Esophagus mucosa (tissue), 1 donor: ENCODE data around the gene NCOA7. TPM values are rescaled to one million over a fixed set of nuclear protein-coding genes. Genes with fewer than 3 reads are reported as not detected.
"Not testable (repeated sequence)": the region's sequence is repeated elsewhere in the genome, so short reads cannot be mapped to it uniquely, and the experiment has no call there.

Source experiments
- ATAC-seq: fragments of 200-7000 bp; cut with Tn5 transposase; one replicate; pipeline ENCODE4 v1.9.1; 2020
- total RNA-seq: library from RNA; stranded (reverse); gene quantifications from one replicate; pipeline ENCODE4 v1.2.4, GENCODE V29; 2023
- donor health status: DM: yes; HTN: yes; CAD: no.

Gene NCOA7
- total RNA-seq, 1 donor from 2014 or later = 59.8 TPM

DNA sequence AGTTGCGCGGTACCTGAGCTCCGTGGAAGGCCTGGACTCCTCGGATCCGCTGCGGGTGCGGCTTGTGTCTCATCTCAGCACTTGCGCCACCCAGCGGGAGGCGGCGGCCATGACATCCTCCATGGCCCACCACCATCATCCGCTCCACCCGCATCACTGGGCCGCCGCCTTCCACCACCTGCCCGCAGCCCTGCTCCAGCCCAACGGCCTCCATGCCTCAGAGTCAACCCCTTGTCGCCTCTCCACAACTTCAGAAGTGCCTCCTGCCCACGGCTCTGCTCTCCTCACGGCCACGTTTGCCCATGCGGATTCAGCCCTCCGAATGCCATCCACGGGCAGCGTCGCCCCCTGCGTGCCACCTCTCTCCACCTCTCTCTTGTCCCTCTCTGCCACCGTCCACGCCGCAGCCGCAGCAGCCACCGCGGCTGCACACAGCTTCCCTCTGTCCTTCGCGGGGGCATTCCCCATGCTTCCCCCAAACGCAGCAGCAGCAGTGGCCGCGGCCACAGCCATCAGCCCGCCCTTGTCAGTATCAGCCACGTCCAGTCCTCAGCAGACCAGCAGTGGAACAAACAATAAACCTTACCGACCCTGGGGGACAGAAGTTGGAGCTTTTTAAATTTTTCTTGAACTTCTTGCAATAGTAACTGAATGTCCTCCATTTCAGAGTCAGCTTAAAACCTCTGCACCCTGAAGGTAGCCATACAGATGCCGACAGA is 31.4 kb upstream of the NCOA7 start:
- ATAC-seq = no peak

DNA sequence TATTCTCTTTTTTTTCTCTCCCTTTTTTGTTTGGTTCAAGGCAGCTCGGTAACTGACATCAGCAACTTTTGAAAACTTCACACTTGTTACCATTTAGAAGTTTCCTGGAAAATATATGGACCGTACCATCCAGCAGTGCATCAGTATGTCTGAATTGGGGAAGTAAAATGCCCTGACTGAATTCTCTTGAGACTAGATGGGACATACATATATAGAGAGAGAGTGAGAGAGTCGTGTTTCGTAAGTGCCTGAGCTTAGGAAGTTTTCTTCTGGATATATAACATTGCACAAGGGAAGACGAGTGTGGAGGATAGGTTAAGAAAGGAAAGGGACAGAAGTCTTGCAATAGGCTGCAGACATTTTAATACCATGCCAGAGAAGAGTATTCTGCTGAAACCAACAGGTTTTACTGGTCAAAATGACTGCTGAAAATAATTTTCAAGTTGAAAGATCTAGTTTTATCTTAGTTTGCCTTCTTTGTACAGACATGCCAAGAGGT is 30.8 kb upstream of the NCOA7 start:
- ATAC-seq = no peak

DNA sequence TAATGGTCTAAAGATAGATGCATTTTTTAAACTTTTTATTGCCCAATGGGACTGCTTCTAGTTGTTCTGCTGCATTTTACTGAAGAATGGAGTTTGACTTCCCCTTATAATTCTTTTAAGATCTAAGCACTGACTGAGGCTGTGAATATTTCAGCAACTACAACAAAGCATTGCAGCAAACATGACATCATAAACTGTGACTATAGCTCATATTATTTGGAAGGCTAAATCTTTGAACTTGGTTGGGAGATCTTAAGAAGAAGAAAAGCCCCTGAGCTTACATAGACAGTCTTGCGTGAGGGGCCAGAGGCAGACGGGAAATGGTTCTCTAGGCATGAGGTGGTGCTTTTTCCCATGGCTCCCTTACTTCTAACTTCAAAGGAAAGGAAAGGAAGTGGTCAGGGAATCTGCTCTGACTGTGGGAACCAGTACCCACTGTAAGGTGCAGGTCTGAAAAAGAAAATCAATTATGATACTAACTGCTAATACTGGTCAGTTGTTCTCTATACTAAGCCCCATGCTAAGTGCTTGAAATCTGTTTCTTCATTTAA is 26.6 kb upstream of the NCOA7 start:
- ATAC-seq = no peak

DNA sequence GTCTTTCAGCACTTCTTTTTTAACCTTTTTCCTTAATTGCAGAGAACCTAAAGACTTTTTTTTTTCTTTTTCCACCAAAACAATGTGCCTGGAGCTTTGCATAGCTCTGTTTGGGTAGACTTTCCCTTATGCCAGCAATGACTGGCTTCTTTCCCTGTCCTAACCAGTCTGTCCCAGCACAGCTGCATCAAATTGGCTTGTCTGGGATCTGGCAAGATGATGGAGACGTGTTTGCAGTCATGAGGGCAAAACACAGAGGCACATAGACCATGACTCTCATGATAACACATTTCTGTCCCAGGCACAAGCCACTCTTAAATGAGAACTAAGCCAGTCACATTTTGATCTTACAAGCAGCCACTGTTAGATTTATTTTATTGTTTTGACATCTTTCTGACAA is 24.8 kb upstream of the NCOA7 start:
- no peak for ATAC-seq

DNA sequence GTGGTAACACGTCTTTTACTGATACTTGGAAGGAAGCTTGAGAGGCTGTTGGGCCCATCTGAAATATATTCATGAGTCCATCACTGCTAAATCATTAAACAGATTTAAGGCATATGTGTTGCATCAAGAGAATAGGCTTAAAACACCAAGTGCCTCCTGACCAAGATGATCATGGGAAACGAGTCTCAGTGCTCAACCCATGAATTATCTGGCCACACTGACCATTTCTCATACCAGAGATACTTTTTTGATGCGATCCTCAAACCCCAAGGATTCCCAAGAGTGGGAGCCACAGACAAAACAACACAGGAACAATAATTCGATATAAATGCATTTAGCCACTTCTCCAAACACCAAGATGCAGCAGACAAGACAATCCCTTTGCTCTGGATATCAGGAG is 24.1 kb upstream of the NCOA7 start:
- no peak for ATAC-seq

DNA sequence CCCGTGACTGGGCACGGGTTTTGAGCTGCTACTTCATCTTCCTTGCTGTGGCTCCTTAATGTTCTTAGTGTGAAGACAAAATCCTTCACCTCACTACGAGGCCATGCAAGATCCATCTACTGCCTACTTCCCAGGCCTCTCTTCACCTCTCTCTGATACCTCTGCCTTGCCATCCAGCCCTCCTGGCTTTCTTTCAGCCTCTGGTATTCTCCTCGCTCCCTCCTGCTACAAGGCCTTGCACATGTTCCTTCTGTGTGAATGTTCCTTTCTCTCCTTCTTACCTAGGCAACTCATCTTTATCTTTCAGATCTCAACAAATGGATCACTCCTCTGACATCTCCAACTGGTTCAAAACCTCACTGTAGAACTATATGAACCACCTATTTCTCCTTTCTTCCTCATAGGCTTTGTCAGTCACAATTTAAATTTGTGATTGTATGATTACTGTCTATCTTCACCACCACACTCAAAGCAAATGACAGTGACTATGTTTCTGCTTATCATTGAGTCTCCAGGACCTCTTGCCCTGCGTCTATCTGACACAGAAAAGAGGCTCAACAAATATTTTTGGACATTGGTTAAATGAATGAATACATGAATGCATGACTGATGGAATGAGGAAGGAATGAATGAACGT is 21.5 kb upstream of the NCOA7 start:
- ATAC-seq = no peak

DNA sequence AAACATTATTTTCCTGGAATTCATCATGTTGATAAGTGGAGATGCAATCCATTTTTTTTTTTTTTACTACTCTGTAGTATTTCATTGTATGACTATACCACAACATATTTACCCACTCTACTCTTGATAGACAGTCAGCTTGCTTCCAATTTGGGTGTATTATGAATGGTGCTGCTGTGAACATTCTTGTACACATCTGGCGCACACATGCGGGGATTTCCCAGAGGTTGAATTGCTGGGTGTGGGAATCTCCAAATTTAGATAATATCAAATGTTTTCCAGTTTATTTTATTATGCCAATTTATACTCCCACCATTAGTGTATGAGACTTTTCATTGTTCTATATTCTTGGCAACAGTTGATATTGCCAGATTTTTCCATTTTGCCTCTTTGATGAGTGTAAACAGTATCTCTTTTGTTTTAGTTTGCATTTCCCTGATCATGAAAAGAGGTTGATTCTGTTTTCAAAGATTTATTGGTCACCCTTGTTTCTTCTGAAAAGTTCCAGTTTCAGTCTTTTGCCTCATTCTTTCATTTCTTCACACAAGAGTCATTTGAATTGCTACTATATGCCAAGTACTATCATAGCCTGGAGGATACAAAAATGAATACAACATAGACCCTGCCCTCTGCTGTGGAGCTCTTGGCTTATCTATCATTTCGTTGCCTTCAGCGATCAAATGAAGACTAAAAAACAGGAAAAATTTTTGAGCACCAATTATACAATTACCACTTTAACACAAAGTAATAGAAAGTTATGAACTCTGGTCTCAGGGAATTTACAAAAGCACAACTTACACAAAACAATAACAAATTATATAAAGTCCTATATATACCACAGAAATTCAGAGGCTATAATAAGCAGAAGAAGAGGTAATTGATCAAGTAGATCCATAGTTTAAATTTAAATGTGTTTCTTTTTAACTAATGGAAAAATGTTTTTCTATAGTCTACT is 17.1 kb upstream of the NCOA7 start:
- ATAC-seq = no peak

DNA sequence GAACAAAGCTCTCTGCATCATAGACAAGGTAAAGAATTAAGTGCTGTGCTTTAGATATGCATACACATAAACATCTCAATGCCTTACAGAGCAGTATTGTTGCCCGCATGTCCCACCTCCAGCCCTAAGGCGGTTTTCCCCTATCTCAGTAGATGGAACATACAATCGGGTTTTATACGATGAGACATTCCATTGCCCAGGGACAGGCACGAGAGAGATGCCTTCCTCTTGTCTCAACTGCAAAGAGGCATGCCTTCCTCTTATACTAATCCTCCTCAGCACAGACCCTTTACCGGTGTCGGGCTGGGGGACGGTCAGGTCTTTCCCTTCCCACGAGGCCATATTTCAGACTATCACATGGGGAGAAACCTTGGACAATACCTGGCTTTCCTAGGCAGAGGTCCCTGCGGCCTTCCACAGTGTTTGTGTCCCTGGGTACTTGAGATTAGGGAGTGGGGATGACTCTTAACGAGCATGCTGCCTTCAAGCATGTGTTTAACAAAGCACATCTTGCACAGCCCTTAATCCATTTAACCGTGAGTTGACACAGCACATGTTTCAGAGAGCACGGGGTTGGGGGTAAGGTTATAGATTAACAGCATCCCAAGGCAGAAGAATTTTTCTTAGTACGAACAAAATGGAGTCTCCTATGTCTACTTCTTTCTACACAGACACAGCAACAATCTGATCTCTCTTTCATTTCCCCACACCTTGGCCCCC is 14.5 kb upstream of the NCOA7 start:
- not testable (repeated sequence) for ATAC-seq

DNA sequence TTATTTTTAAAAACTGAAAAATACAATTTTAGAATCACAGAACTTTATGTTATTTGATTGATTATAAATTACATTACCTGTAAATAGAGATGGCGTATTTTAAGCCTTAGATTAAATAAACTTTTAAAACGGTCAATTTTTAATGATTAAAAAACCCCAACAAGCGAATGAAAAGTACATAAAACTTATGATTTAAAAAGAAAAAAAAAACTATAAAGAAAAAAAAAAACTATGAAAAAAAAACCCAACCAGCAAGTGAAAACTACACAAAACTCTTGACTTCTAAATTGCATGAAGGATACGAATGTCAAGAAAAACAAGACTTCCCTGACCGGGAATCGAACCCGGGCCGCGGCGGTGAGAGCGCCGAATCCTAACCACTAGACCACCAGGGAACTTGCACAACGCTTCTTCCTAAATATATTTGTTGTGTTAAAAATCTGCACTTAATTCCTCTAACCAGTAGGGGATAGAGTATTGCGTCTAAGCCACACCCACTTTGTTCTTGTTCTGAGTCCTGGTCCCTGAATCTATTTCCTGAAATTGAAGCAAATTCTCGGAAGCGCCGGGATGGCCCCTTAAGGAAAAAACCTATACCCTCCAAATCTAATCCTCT is 10.7 kb upstream of the NCOA7 start:
- peak; percentile 97 for ATAC-seq

DNA sequence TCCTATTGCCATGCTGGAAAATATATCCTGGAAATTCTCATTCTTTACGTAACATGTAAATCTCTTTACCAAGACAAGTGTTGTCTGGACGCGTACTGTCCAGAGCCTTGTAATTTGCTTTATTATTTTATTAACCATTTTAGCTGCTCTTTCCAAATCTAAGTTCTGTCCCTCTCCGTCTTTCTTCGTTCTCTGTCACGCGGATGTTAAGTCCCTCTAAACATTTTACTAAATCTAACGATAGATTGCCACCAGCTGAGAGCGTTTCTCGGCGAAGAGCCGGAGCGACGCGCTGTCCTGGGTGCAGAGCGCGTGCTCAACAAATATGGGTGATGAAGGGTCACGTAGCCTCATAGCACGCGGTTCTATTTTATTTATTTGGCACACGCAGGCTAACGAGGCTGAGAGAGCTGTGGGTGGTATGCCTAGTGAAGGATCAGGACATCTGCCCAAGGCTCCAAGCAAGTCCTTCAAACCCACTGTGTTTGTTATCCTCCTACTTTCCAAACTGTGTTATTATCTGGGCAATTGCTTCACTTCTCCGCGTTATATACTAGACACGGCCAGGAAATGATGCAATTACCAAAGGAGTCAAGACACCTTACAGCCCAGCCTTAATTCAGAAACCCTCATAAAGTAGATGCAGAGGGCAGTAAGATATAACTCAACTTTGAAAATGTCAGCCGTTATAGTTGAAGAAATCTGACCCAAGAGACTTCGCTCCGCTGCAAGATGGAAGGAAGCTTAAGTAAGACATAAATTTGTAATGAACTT is 10.0 kb upstream of the NCOA7 start:
- ATAC-seq = peak; percentile 83

DNA sequence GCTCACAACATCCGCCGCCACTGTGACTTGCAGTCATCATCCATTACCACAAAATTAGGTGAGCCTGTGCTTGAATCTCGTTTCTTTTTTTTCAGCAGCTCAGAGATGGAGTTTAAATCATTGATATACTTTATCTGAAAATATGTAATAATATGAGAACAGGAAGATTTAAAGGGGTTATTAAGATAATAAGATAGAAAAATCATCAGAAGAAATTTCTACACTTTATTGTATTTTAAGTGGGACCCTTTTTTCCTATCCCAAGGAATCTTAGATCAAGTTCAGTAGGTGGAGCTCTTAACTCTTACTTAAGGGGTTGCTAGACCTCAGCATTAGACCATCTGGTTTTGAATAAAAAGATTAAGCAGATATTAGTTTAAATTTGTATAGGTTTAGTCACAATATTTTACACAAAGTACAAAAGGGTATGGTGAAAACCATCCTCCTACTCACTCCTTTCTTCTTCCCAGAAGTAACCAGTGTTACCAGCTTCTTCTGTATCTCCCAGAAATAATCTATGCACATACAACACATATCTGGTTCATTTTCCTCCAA is 9.4 kb upstream of the NCOA7 start:
- ATAC-seq = no peak

DNA sequence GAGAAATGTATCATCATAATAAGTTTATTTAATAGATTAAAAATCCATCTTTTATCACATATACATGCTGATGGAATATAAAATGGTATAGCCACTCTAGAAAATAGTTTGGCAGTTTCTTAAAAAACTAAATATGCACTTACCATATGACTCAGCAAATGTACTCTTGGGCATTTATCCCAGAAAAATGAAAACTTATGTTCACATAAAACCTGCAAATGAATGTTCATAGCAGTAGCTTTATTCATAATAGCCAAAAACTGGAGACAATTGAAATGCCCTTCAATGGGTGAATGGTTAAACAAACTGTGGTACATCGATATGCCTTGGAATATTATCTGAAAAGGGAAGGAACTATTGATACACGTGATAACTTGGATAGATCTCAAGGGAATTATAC is 6.4 kb upstream of the NCOA7 start:
- no peak for ATAC-seq

DNA sequence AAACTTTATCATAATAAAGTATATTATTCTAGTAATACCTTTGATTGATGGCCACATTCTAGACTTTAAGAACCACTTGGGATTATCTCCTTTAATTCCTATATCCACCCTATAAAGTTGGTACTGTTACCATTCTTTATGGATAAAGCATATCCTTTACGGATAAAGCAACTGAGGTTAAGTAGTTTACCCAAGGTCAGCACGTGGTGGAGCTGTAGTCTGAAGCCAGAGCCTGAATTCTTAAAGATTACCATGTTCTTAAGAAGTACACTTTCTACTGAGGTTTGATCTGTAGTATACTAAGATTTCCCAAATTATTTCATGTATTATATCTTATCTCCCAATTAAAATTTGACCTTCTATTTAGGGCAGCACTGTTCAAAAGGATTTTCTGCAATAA is 3.0 kb upstream of the NCOA7 start:
- no peak for ATAC-seq

DNA sequence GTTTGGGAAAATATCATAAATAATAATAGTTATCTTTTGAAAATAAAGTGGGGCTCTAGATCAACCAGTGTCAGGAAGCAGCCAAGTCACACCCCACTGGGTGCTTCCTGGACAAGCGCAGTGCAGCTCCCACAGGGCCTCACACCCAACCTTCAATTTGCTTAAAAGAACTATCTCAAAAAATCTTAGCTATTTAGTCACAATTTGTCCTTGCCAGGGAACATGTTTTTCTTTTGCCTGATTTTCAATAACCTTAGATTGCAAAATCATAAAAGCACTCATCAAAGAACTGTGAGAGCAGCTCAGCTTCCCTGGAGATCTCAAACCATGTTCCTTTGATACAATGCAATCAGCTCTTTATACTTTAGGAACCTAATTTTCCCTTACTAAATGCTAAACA is 1.6 kb upstream of the NCOA7 start:
- ATAC-seq = no peak

DNA sequence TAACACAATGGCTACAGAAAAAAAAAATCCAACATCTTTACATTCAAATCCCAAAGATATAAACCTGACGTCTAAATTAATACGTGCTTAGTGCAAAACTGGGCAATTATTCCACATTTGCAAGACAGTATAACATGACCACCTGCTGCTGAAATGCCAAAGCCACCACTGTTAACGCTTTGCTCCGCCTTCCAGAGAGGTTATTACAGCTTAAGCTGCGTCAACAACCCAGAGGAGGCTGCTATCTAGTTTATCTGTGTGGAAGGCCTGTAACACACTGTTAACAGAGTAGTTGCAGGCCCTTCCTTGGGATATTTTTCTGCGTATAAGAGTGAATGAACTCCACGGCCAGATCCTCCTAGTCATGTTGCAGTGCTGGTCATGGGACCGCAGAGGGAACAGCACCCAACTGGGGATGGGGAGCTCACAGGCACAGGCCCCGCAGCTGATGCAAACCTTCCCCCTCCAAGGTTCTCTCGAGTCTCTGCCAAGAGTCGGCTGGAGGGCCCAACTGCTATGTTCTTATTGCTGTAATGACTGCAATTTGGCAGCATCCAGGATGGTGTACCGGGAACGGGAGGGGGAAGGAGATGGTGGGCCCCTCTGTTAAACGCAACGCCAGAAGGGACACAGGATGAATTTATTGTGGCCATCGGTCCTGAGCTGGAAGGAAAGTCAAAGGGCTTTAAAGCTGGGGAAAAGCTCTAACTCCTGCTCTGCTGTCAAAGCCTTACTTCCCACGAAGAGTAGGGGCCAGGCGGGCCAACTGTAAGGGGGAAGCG is 993 bp upstream of the NCOA7 start:
- no peak for ATAC-seq

DNA sequence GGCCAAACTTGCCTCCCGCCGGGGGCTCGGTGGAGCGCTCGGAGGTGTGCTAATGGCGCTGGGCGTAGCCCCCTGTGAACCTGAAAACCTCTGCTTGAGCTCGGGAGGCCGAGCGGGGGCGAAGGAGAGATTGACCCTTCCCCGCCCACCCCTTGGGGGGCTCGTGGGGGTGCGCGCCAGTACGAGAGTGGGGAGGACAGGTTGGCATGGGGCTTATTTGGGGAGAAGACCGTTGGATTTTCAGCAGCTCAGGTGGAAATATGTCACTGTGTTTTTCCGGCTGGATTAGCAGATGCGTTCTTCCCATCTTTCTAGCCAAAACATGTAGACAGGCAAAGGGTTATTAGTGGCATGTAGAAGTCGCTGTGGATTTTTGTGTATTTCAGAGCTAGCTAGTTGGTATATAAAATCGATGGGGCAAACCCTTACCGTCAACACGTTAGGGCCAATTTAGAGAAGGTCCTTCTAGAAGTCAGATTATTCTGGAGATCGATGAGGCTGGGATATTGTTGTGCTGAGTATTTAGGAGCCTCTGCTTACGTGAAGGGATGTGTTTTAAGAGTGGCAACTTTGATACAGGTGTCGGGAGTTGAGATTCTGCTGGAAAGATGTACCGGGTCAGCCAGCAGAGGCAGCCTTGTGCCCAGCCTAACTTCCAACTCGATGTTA is 525 bp downstream of the NCOA7 start:
- ATAC-seq = peak; percentile 57

DNA sequence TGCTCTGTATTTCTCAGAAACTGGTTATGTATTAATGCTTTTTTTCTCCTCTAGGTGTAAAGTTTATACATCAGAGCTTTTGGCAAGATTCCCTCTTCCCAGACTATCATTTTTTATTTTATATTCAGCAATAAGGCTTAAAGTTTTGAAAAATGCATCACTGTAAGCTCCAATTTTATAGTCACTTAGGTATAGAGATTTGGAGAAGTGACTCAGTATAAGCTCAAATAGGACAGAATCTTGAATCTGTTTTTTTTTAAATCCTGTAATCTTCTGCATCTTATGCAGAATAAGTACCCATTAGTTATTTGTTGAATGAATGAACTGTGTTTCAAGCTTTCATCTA is 1.0 kb downstream of the NCOA7 start:
- ATAC-seq = no peak

DNA sequence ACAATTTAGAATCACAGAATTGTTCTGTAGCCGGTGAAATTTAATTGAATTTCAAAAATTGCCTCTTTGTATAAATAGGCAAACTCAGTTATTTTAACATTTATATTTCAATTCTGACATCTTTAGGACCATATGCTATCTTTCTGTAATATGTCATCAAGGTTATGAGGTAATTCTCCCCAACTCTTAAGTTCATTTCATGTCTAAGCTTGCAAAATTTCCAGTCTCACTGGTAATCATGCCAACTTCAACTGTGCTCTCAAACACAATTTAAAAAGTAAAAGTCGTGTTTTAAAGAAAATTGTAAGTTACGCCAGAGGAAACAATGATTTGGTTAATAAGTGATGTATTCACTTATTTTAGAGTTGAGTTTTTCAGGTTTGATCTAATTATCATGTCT is 1.4 kb downstream of the NCOA7 start:
- ATAC-seq = no peak

DNA sequence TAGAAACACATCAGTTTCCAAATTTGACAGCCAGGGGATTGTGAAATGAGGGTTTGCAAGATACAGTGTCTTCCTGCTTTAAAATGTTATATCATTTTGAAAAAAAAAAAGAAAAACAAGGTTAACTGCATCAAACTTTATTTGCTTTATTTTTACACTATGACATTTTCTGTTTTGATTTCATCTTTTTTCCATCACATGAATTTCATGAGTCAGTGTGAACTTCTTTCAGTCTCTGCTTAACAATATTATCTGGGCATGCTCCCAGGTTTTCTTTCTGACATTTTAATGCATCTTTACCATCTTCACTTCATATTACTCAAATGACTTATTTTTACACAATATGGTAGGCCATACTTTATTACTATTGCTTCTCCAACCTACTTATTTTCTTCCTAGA is 1.9 kb downstream of the NCOA7 start:
- ATAC-seq = no peak
